Hippocampal formation (tissue), 2 donors: ENCODE data around the gene SEC14L2.

Experiments
- DNase-seq, 2 donors: peaks; one replicate each; lab custom pipeline; 2025; lab: John Stamatoyannopoulos, UW

Gene SEC14L2

DNA sequence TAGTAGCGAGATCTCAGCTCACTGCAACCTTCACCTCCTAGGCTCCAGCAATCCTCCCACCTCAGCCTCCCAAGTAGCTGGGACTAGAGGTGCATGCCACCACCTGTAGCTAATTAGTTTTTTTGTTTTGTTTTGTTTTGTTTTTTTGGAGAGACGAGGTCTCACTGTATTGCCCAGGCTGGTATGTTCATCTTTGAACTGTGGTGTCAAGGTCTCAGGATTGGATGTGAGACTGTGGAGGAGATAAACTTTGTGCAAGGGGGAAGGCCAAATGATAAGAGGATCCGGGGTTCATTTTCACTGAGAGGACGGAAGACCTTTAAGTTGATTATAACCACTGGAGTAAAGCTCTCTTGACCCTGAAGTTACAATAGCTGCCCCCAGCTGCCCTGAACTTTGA, 8.9 kb downstream of the SEC14L2 start:
- no peak for DNase-seq

- no peak for DNase-seq
Observed at GRCh38 chr22:30406400-30406799, 9.6 kb downstream of the SEC14L2 start.

DNA sequence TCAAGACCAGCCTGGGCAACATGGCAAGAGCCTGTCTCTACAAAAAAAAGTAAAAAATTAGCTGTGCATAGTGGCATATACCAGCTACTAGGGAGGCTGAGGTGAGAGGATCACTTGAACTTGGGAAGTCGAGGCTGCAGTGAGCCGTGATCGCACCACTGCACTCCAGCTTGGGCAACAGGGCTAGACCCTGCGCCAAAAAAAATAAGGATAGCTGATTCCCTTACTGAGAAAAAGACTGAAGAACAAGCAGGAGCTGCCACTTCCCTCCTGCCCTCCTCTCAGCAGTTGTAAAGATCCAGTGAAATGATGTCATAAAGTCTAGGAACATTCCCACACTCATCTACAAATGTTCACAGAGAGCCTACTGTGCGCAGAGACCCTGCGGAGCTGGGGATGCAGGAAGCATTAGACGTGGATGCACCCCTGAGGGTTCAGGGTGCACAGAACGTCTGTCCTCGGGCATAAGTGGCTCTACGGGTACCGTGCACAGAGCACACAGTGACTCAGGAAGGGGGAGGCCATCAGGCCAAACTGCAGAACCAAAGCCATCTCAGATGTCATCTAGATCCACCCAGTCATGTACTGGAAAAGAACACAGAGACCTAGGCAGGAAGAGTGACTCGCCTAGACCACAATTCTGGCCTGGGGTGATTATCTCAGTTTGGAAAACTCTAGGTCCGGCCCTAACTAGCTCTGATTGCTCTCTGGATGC, 11.7 kb downstream of the SEC14L2 start:
- DNase-seq, result no peak

GRCh38 chr22:30411780-30412179, 15.0 kb downstream of the SEC14L2 start:
- no peak for DNase-seq

DNA sequence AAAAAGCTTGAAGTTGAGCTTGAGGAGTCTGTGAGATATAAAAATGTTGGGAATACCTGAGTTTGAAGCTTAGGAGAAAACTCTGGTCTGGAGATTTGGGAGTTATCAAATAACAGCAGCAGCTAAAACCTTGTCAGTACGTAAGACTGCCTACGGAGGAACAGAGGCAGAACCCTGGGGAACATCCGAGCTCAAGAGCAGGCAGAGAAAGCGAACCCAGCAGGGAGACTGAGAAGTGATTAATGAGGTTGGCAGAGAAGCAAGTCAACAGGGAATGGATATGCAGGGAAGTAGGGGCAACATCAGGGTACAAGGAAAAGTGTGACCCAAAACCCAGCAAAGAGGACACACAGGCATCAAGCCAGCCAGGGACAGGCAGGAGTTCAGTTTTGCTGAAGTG, 16.2 kb downstream of the SEC14L2 start:
- no peak for DNase-seq

- peak in 1 of 2 donors; percentile 33 for DNase-seq
Observed at GRCh38 chr22:30413745-30414524, 17.1 kb downstream of the SEC14L2 start.

- no peak for DNase-seq
Observed at GRCh38 chr22:30414525-30415047, 17.8 kb downstream of the SEC14L2 start.

DNA sequence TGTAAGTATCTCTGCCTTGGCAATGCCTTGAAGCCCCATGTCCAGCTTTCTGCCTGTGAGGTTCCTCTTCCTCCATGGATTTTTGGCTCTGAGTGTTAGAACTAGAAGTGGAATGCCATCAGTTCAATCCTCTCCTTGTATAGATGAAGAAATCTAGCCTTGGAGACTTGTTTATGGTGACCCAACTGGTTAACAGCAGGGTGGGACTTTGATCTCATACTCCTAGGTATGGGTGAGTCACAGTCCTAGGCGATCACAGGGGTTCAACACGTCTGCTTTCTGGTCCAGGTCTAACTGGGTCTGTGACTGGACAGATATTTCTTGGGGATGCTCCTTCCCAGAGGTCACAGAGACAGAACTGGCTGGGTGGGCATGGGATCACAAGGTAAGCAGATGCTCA, 19.6 kb downstream of the SEC14L2 start:
- no peak for DNase-seq

DNA sequence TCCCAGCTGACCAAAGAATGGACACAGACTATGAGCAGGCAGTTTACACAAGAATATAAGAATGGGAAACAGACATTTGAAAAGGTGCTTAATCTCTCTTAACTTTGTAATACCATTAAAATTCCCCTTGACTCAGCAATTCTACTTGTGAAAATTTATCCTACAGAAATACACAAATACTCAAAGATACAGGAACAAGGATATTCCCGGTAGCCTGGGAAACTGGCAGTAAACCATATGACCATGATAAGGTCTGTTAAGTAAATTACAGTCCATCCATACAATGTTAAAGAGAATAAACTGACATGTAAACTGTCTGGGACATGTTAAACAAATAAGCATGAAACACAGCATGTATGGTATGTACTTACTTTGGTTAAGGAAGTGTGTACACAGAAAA, 20.0 kb downstream of the SEC14L2 start:
- no peak for DNase-seq

- no peak for DNase-seq
Observed at GRCh38 chr22:30420347-30421125, 23.7 kb downstream of the SEC14L2 start.

DNA sequence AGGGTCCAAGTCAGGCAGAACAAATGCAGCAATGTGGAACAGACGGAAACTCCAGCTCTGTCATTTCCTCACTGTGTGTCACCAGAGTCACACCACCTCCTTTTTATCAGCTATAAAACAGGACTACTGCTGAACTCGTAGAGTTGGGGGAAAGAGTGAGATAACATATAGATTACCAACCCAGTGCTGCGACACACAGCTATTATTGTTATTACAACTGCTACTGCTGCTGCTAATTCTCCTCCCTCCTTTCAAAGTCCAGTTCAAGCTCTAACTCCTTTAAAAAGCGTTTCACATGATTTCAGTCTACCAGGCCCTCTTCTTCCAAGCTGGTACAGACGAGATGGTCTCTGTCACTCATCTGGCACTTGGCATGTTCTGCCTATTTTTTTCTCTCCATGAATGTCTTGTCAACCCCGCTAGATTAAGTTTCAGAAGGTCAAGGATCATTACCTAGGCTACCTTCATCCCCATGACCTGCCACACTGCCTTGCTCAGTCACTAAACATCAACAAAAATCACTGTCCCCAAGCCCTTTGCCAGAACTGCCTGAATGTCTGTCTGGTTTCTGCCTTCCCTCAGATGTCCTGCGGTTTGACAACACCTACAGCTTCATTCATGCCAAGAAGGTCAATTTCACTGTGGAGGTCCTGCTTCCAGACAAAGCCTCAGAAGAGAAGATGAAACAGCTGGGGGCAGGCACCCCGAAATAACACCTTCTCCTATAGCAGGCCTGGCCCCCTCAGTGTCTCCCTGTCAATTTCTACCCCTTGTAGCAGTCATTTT, 25.1 kb downstream of the SEC14L2 start:
- DNase-seq, result no peak

DNA sequence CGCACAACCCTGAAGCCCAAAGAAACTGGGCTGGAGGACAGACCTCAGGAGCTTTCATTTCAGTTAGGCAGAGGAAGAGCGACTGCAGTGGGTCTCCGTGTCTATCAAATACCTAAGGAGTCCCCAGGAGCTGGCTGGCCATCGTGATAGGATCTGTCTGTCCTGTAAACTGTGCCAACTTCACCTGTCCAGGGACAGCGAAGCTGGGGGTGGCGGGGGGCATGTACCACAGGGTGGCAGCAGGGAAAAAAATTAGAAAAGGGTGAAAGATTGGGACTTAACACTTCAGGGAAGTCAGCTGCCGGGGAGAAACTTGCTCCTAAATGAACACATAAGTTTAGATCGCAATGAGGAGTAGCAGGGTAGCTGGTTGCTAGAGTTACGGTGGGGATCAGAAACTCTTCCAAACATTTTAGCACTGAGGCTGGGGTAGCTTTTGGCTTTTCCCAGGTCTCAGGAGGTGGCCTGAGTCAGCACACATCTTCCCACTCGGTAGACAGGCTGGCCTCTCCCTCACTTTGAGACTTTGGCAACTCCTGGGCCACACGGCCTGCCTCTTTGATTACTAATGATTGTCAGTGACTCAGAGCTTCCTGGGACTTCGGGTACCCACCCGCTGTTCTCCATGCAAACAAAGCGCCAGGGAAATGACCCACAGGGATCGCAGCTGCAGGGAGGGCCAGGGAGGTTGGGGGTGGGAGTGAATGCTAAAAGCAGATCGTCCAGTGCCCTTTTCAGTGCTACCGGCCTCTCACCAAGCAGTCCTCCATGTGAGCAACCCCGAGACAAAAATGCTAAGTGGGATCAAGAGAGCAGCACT, 25.9 kb downstream of the SEC14L2 start:
- DNase-seq, result peak in 1 of 2 donors; percentile 64

GRCh38 chr22:30423301-30423958, 26.6 kb downstream of the SEC14L2 start:
- DNase-seq, result peak in 1 of 2 donors; percentile 68

DNA sequence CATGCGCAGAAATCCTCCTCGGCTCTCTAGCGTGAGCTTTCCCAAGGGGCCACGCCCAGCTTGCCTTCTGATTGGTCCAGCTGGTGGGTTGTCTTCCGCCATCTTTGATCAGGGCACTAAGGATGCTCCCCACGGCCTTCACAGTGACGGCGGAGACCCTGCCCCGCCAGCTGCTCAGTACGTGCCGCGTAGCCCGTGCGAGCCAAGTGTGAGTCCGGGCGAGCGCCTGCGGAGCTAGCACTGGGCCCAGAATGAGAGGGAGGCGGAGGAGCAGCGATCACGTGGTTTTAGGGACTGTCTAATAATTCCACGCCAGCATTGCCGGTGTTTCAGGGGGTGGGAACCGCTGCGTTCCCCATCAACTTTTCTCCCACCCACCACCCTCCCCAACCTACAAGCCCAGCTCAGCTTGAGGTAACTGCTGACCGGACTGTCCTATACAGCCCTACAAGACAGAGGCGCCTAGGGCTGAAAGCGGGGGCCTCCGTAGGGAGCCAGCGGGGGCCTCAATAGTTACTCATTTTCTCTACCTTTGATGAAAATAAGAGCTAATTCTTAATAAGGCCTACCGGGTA, 27.2 kb downstream of the SEC14L2 start:
- peak; percentile 99 for DNase-seq

GRCh38 chr22:30424534-30425326, 27.9 kb downstream of the SEC14L2 start:
- no peak for DNase-seq

DNA sequence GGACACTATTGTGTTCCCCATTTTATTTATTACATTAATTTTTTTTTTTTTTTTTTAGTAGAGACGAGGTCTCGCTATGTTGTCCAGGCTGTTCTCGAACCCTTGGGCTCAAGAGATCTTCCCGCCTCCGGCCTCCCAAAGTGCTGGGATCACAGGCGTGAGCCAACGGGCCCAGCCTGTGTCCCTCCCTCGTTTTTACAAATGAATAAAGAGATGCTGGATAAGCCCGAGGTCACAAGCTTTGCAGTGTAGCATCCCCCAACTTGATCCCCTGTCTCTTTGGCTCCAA, 28.5 kb downstream of the SEC14L2 start:
- DNase-seq, result no peak

DNA sequence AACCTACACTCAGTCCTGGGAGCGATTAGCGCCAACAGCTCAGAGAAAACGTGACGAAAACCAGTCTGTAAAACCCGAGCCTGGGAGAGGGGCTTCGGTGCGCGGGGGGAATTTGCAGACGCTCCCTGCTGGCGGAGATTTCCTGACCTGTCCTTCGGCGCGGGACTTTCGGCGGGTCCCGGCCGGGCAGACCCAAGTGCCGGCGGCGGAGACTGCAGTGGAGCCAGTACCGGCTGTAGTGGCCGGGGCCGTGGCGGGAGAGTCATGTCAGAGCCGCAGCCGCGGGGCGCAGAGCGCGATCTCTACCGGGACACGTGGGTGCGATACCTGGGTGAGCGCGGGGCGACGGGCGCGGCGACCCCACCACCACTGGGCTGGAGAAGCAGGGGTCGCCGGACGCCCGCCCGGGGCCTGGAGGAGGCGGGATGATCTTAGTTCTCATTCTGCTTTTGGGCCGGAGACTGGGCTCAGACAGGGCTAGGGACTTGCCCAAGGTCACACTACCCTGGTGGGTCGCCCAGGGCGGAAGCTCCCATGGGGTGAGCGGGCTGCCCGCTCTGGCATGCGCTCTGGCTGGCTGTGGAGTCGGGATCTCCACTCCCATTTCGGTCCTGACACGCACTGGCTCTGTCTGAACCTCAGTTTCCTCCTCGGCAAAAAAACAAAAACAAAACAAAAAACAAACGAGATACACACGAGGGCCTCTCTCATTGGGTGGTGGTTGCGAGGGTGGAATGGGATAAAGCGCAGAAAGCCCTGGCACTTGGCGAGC, 29.0 kb downstream of the SEC14L2 start, which contains the start of gene MTFP1:
Gene MTFP1, plus strand, starts transcription at position 153 of the 772 bp plus-strand sequence. Its CDS starts 112 bp downstream, at position 265.
- no peak for DNase-seq
